HG02885 (cell line): ENCODE results near the gene LST1.

Experiments used
- ATAC-seq: cut with Tn5 transposase; IDR thresholded peaks from one replicate; pipeline ENCODE4 v1.9.1; 2021; ENCODE audit warnings: mild to moderate bottlenecking; ENCODE audit not compliant: unreplicated experiment, poor library complexity

Gene LST1

DNA sequence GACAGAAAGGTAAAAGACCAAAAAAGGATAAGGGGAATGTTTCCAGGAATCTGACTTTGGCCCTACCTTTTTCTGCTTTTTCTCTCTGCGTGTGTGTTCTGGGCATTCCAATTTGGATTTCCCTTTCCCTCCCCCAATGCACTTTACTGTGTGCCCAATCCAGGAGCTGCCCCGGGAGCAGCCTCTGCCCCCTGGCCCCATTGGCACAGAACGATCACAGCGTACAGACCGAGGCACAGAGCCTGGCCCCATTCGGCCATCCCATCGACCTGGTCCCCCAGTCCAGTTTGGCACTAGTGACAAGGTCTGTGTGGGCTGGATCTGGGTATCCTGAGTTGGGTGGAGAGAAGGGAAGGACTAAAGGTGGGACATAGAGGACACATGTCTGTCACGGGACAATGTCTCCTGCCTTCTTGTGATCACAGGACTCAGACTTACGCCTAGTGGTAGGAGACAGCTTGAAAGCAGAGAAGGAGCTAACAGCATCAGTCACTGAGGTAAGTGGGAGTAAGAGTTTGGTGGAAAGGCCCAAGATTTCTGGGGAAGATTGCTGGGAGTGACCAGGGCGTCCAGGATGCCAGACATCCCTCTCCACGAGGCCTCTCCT lies 49.0 kb downstream of the LST1 start:
- no peak for ATAC-seq

DNA sequence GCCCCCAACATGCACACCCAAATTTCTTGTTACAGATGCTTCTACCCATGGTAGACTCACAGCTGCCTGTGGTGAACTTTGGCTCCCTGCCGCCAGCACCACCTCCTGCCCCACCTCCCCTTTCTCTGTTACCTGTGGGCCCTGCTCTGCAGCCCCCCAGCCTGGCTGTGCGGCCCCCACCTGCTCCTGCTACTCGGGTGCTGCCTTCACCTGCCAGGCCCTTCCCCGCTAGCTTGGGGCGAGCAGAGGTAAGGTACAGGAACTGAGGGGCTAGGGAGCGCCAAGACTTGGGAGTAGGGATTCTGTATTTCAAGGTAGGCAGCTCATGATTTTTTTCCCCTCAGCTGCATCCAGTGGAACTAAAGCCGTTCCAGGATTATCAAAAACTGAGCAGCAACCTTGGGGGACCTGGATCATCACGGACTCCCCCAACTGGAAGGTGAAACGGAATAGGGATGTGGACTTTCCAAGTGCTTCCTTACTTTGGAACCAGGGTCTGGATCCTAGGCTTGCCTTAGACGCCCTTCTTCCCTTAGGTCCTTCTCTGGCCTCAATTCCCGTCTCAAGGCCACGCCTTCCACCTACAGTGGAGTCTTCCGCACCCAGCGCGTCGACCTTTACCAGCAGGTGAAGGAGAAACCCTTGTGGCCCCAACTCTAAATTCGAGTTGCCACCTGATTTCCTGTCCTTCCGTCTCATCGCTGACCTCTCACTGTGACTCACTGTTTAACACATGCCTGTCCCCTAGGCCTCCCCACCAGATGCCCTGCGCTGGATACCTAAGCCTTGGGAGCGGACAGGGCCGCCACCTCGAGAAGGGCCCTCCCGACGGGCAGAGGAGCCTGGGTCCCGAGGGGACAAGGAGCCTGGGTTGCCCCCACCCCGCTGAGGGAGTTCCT lies 50.9 kb downstream of the LST1 start:
- no peak for ATAC-seq
